ACC112 (cell line): ENCODE results near the gene SLC25A1.

ENCODE experiments used
- H2AFZ ChIP-seq: fragments of 200-600 bp; sonication (generic); one replicate; pipeline ENCODE4 v1.6.0; 2017; ENCODE audit warnings: antibody characterized with exemption, low read length; ENCODE audit not compliant: unreplicated experiment
- H3K27ac ChIP-seq: fragments of 200-600 bp; sonication (generic); 2 replicates; pipeline ENCODE4 v1.5.1; 2014; ENCODE audit warnings: low read depth, mild to moderate bottlenecking, antibody characterized with exemption, low read length, moderate library complexity
- H3K27me3 ChIP-seq: fragments of 200-600 bp; sonication (generic); 2 replicates; pipeline ENCODE4 v1.6.1; 2014; ENCODE audit warnings: mild to moderate bottlenecking, antibody characterized with exemption, low read length, moderate library complexity, mixed read lengths; ENCODE audit not compliant: insufficient read depth
- H3K36me3 ChIP-seq: fragments of 200-600 bp; sonication (generic); 2 replicates; pipeline ENCODE4 v1.6.1; 2016; ENCODE audit warnings: mild to moderate bottlenecking, antibody characterized with exemption, low read length, moderate library complexity, mixed read lengths; ENCODE audit not compliant: insufficient read depth
- H3K4me1 ChIP-seq: fragments of 200-600 bp; sonication (generic); one replicate; pipeline ENCODE4 v1.6.1; 2016; ENCODE audit warnings: low read length, mixed read lengths; ENCODE audit not compliant: insufficient read depth, unreplicated experiment, control insufficient read depth
- H3K4me3 ChIP-seq: fragments of 200-600 bp; sonication (generic); 2 replicates; pipeline ENCODE4 v1.5.1; 2014; ENCODE audit warnings: mild to moderate bottlenecking, low read depth, low read length
- H3K79me2 ChIP-seq: fragments of 200-600 bp; sonication (generic); one replicate; pipeline ENCODE4 v1.6.0; 2016; ENCODE audit warnings: low read length; ENCODE audit not compliant: control insufficient read depth, unreplicated experiment, insufficient read depth

The SLC25A1 gene

DNA sequence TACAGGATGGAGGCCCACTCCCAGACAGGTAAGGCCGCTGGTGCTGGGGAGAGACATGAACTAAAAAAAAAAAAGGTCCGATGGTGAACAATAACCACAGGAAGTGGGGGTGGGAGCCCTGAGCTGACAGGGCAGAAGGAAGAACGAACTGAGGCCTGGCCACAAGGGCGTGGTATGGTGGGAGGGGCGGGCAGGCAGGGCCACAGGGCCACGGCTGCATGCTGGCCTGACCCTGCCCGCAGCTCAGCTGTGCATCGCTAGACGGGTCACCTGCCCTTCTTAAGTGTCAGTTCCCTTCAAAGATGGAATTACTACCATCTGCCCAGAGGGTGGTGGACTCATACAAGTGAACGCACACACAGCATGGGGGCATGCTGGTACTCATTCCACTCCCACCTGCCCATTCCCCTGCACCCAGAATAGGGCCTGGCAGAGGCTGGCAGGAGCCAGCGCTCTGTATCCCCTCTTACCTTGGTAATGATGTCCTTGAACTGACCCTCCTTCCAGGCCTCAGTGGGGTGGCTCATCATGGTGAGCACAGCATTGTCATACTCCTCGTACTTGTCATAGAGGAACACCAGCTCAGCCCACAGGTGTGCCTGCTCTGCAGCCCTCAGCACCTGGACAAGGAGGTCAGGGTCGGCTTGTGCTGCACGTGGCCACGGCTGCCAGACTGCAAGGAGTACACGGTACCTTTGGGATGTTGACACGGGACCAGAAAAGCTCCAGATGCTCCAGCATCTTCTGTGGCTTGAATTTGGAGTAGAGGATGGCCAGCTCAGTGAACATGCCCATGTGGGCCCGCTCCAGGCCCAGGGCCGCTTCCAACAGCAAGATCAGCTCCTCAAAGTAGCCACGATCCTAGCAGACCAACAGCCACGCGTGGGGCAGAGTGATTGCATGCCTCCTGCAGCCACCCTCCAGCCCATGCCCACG lies 17.5 kb upstream of the SLC25A1 start:
- no peaks in the 10 kb centered on the region for H3K36me3 ChIP-seq

DNA sequence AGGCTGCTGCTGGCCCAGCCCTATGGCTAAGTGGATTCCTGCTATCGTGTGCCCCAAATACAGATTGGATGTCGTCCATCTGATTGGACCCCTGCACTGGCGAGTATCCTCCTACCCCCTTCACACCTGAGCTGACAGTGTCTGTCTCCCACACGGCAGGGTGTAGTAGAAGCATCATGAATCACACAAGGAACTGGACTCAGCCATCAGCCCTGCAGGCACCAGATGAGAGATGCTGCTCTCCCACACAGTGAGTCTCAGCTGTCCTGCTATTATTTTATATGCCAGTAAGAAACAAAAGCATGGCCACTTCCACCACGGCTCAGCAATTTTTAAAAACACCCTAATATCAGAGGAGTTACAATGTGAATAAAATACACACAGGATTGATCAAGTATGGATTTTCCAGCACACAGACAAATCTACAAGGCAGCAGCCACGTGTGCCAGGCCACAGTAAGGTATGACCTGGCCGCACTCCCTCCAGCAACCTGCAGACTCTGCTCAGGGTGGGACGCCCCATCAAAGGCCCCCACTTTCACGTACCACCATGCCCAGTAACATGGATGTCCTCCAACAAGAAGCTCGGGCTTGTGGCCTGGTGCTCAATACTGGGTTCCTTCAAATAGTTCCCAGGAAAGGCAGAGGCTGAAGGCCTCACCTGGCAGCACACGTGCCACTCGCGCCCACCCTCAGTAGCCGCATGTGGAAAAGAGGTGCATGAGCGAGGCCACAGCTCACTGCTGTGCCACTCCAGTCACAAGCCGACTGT lies 16.4 kb upstream of the SLC25A1 start:
- no peaks in the 10 kb centered on the region for H3K27me3 ChIP-seq
- H2AFZ ChIP-seq: no peak overlapping the region
- no peaks in the 10 kb centered on the region for H3K79me2 ChIP-seq
- no peaks in the 10 kb centered on the region for H3K36me3 ChIP-seq
- H3K4me1 ChIP-seq: no peaks in the 10 kb centered on the region
- no peak overlapping the region for H3K27ac ChIP-seq
- H3K4me3 ChIP-seq: no peak overlapping the region

More for the DNA sequence above, 17.5 kb upstream of the SLC25A1 start:
- Histone ChIP-seq H3K27ac (no peak overlapping the region), H3K4me1 (no peaks in the 10 kb centered on the region), H2AFZ (no peak overlapping the region), H3K4me3 (no peak overlapping the region), H3K79me2 (no peaks in the 10 kb centered on the region), H3K27me3 (no peaks in the 10 kb centered on the region)

DNA sequence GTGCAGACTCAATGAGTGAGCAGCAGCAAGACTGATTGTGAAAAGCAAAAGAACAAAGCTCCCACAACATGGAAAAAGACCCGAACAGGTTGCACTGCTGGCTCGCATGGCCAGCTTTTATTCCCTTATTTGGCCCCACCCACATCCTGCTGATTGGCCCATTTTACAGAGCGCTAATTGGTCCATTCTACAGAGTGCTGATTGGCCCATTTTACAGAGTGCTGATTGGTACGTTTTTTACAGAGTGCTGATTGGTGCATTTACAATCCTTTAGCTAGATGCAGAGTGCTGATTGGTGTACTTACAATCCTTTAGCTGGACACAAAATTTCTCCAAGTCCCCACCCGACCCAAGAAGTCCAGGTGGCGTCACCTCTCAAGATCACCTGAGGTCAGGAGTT lies 15.3 kb upstream of the SLC25A1 start:
- Histone ChIP-seq H3K4me3 (no peak overlapping the region), H2AFZ (no peak overlapping the region), H3K27me3 (no peaks in the 10 kb centered on the region), H3K79me2 (no peaks in the 10 kb centered on the region), H3K4me1 (no peaks in the 10 kb centered on the region), H3K36me3 (no peaks in the 10 kb centered on the region), H3K27ac (no peak overlapping the region)

DNA sequence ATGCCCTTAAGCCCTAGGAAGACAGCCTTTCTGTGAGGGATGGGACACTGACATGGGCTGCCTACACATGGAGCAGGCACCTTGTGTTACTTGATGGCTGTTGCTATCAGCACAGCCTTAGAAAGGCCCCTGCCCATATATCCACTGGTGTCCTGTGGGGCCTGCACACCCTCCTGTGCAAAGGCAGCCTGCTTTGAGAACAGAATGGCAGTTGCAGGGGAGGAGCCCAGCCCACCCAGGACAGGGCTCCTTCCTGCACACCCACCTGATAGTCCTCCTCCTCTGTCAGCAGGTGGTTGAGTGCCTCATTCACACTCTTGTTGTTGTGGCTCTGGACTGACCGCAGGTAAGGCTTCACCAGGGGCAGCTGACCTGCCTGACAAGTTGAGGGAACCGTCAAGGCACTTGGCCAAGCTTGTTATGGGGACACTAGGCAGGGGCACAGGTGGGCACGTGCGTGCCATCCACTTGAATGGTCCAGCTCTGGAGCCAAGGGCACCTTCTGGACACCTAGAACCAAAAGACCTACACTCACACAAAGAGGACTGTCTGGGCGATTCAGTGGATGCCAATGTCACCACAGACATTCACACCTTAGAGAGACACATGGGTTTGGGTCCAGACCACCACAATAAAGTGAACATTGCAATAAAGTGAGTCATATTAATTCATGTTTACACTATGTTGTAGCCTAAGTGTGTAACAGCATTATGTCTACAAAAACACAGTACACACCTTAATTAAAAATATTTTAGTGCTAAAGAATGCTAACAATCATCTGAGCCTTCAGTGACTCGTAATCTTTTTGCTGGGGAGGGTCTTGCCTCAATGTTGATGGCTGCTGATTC lies 9.4 kb upstream of the SLC25A1 start:
- no peaks in the 10 kb centered on the region for H3K27me3 ChIP-seq
- H3K36me3 ChIP-seq: no peaks in the 10 kb centered on the region
- H3K4me3 ChIP-seq: no peak overlapping the region
- no peaks in the 10 kb centered on the region for H3K4me1 ChIP-seq
- H2AFZ ChIP-seq: no peak overlapping the region
- H3K27ac ChIP-seq: no peak overlapping the region
- H3K79me2 ChIP-seq: no peaks in the 10 kb centered on the region

DNA sequence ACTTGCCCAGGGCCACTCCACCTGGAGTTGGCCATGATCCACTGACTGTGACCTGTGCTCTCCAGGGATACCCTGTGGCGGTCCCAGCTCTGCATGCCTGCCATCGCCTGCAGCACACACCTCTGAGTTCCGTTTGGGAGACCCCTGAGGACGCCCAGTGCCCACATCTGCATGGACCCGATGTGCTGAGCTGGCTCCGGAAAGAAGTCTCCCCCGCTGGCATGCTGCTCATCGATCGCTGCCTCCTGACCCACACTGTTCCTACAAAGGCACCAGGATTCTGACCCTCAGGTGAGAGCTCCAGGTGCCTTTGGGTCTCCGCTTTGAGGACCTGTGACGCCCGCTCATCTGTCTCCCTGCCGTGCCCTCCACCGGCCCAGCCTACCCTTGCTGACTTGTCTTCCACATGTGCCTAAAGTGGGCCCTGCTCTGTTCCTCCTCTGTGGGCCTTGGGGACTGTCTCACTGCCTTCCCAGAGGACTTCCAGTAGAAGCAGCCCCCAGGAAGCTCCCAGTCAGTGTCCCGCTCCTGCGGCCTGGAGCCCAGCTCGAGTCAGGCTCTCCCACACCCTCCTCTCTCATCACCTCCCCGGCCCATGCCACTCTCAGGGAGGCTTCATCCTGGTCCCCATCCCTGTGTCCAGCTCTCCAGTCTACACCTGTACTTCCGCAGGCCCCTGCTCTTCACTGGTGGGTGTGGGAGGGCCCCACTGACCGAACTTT lies 5.9 kb upstream of the SLC25A1 start:
- no peaks in the 10 kb centered on the region for H3K4me1 ChIP-seq
- no peaks in the 10 kb centered on the region for H3K36me3 ChIP-seq
- H3K27ac ChIP-seq: no peak overlapping the region
- H3K4me3 ChIP-seq: no peak overlapping the region
- no peaks in the 10 kb centered on the region for H3K27me3 ChIP-seq
- no peak overlapping the region for H2AFZ ChIP-seq
- no peaks in the 10 kb centered on the region for H3K79me2 ChIP-seq

DNA sequence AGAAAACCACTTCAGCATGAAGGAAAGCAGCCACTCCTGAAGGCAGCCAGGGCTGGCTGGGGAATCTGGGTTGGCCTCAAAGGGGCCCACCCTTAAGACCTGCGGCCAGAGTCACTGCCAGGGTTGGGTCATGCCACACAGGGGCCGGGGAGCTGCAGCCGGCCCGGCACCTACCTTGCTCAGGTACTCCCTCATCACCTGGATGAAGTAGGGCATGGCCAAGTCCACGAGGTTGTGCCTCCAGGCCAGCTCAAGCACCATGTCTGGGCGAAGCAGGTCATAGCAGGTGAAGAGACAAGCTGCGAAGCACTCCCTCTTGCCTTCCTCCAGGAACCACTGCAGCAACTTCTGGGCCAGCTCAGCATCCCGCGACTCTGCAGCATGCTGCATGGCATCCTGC lies 4.7 kb upstream of the SLC25A1 start:
- Histone ChIP-seq H3K4me3 (no peak overlapping the region), H3K4me1 (peaks cover 3% of the 10 kb centered on the region), H3K79me2 (peaks cover under 1% of the 10 kb centered on the region), H3K36me3 (no peaks in the 10 kb centered on the region), H3K27ac (no peak overlapping the region), H3K27me3 (no peaks in the 10 kb centered on the region), H2AFZ (no peak overlapping the region)

DNA sequence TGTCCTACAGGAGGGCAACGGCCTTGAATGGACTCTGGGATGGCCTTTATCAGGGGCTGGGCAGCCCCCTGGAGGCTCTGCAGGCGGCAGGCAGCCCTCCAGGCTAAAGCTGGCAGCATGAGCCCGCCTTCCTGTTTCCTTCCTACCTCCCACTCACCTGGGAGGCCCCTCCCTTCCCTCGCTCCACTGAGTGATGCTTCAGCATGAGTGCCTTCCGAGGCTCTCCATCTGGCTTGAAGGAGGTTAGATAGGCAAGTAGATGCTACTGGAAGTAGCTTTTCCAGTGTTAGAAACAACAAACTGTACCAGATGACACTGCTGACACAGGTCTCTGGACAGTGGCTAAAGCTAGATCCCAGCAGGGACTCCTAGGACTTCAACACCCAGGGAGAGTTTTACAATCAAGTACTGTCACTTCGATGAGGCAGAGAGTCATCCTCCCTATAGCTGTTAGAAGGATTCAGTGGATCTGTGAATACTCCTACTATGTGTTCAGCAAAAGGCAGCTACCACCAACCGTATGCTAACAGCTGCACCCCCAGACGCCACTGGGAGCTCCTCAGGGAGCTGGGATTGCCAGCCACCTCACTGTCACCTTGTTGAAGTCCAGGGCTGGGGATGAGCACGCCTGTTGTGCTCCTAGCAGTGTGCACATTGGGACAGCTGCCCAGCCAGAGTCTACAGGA lies 4.1 kb upstream of the SLC25A1 start:
- Histone ChIP-seq H3K27ac (no peak overlapping the region), H3K79me2 (peaks cover 6% of the 10 kb centered on the region), H2AFZ (no peak overlapping the region), H3K27me3 (no peaks in the 10 kb centered on the region), H3K4me3 (no peak overlapping the region), H3K4me1 (peaks cover 3% of the 10 kb centered on the region), H3K36me3 (no peaks in the 10 kb centered on the region)

DNA sequence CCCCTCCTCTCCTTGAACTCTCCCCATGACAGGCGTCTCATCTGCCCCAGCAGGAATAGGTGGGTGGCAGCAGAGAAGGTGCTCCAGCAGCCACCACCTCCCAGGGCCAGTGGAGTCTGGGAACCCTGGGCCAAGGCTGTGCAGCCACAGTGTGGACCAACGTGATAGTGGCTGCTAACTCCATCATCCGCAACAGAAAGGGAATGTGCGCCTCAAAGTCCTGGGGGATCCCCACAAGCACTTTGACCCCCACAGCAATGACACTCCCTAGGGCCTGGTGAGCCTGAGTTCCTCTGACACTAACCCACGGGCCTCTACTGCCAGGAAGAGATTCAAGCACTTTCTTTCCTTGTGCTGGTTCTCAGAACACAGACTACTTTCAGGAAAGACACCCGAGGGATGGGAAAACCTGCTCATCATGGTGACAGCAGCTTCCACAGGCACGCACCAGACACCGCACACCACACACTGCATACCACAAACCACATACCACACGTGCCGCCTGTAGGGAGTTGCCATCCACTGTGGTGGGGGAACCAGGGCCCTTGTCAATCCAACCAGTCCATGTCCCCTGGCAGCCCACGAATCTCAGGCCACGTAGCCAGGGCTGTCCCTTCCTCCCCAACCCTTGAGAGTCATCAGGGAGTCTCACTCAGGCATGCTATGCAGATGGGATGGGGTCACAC lies 3.4 kb upstream of the SLC25A1 start:
- Histone ChIP-seq H3K79me2 (peaks cover 11% of the 10 kb centered on the region), H3K27me3 (no peaks in the 10 kb centered on the region), H3K4me3 (no peak overlapping the region), H3K27ac (no peak overlapping the region), H3K36me3 (no peaks in the 10 kb centered on the region), H2AFZ (no peak overlapping the region), H3K4me1 (peaks cover 6% of the 10 kb centered on the region)

DNA sequence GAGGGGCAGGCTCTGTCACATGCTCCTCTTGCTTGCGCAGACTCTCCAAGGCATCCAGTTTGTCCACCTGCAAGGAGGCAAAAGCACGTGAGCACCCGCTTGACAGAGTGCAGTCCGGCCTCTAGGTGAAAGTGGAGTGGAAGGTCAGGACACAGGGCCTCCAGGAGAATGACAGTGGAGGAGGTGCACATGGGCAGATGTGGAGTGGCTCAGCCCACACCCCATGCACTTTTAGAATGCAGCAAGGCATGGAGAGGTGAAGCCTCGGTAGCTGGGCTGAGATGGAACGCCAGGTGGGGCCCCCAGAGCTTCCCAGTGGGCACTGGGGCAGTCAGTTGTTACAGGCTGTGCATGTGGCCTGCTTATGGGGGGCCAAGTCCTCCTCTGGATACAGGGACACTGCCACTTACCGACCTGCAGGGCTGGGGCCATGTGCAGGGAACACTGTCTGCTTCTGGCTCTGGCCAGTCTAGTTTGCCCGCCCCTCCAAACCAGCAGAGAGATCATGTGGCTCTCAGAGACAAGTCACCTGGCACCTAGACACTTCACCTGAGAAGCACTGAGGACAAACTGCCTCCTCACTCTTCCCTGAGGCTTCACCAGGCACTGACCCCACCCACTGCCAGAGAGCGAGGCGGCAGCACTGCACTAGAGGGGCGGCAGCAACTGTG lies 2.3 kb upstream of the SLC25A1 start:
- H3K79me2 ChIP-seq: peaks cover 11% of the 10 kb centered on the region
- no peak overlapping the region for H3K4me3 ChIP-seq
- no peaks in the 10 kb centered on the region for H3K36me3 ChIP-seq
- H3K27ac ChIP-seq: no peak overlapping the region
- H3K4me1 ChIP-seq: peaks cover 6% of the 10 kb centered on the region
- H3K27me3 ChIP-seq: no peaks in the 10 kb centered on the region
- no peak overlapping the region for H2AFZ ChIP-seq
